Middle frontal gyrus (tissue), 1 donor: ENCODE data around the gene CYP21A2.

Experiments used
- DNase-seq: peaks from one replicate; pipeline ENCODE4 v3.0.0-alpha.2; 2015; ENCODE audit warnings: low spot score; ENCODE audit errors: extremely low spot score

The CYP21A2 gene

DNA sequence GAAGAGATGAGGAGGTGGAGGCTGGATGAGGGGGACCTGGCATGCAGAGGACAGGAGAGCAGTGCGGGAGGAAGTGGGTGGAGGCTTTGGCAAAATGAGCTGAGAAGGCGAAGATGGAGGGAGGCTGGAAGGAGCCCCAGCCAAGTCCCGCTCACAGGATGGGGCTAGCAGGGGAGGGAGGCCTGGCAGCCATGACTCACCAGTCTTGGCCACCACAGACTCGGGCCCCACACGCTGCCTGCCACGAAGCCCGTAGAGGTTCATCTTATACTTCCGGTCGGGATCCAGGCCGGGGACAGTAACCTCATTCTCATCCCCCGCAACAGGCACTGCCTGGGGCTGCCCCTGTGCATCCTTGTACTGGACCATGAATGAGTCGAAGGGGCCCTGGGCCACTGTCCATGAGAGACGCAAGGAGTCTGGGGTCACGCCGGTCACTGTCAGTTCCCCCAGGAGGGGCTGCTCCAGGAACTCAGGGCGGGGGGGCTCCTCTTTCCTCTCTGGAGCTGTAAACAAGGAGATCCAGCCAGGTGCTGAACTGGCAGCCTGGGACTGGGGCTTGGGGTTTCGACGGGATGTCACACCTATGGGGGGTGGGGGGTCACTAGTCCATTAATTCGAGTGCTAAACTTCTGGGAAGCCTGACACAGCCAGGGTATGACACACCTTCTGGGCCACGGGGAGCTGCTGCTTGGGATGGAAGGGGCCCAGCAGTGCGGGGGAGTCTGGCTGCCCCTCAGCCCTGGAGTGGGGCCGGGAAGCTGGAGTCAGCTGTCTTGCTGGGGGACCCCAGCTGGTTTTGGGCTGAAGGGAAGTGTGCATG, 43.2 kb downstream of the CYP21A2 start:
- peak; percentile 7 for DNase-seq

DNA sequence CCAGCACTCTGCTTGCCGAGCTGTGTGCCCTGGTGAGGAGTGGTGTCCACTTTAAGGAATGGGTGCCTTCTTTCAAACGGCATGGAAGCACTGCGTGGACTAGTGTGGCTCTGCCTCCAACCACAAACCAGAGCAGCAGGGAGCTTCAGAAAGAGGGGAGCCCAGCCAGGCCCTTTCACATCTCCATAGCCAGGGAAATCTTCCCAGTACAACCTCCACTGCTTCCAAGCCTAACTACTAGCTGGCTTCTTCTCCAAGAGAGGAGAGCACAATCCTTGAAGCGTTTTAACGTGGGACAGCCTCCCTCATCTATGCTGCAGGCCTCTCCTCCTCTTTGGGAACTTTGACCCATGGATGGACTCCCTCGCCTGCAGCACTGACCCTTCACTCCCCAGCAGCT, 44.3 kb downstream of the CYP21A2 start:
- no peak for DNase-seq

DNA sequence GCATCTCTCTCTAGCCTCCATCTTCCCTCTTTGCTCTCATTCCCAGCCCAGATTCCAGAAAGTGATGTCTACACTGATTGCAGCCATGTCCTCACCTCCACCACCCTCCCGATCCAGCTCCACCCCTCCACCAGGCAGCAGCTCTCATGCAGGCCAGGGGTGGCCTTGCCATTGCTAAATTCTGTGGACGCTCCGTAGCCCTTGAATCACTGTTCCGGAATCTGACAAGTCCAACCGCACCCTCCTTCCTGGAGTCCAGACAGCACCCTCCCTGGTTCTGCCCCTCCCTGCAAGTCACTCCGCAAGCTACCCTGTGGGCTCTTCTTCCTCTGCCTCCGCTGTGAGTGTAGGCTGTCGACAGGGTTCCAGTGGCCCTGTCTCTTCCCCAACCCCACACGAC, 44.7 kb downstream of the CYP21A2 start:
- no peak for DNase-seq

DNA sequence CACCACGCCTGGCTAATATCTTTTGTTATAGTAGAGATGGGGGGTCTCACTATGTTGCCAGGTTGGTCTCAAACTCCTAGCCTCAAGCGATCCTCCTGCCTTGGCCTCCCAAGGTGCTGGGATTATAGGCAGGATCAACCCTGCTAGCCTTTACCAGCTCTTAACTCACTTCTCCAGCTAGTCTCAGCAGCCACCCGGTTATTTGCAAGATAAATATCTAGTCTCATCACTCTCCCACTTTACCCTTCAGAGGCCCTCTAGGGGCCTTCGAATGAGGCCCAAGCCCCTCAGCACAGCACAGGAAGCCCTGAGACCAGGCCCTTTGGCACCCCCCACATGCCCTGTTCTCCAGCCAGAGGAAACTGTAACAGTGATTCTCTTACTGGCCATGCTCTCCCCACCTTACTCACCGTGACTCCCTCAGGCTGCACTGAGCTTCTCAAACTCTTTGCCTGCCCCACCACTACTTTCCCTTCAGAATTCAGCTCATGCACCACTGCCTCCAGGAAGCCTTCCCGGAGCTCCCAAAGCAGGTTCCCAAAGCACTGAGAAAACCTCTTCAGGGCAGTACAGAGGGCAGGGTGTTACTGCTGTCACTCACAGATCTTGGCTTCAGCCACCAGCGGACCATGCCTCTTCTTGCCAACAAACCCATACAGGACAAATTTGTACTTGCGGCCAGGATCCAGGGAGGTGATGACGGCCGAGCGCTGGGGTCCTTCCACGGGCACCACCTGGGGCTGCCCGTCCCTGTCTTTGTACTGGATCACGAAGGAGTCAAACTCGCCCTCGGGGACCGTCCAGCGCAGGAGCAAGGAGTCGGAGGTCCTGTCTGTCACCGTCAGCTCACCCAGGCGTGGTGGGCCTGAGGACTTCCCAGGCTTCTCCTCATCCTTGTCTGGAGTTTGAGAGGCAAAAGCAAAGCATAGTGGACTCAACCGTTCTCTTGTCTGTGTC, 45.9 kb downstream of the CYP21A2 start:
- DNase-seq = no peak

DNA sequence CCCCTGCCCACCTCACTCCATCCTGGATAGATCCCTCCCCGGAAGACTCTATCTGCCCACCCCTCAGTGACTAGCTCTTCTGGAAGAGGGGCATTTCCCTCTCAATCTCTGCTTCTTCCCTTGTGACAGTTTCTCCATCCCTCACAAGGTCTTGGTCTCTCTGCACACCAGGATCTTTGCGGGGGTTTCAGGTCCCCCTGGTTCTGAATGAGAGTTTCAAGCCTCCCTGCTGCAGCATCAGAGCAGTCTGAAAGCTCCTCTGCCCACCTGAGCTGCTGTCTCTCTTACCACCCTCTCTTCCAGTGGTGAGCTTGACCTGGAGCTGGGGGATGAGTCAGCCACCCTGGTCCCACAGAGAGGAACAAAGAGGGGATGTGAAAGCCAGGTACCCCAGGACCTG, 46.6 kb downstream of the CYP21A2 start:
- DNase-seq = no peak

DNA sequence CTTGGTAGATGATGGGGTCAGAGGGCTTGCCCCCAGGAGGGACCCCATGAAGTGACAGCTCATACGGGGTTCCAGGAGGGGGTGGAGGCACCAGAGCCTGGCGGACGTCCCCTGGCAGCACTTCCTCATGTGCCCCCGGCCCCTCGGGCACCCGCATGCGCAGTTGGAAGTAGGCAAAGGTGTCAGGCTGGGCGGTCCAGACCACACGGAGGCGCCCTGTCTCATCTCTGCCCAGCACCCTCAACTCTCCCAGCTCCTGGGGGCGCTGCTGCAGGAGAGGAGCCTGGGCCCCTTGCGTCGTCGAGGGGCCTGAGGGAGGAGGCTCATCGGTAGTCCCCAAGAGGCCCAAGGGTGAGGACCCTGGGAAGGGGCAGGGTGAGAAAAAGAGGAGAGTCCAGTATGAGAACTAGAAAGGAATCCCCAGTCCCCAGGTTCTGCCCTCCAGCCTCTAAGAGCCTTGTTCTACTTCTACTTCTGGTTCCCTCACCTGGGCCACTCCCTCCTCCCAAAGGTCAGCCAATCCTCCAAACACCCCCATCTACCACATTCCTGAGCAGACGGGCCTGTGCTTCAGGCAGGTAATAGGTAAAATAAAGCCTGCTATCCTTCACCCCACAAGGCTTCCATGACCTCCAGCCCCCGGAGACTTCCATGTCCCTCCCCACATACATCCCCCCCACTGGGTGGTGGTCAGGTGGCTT, 47.7 kb downstream of the CYP21A2 start:
- DNase-seq = no peak

DNA sequence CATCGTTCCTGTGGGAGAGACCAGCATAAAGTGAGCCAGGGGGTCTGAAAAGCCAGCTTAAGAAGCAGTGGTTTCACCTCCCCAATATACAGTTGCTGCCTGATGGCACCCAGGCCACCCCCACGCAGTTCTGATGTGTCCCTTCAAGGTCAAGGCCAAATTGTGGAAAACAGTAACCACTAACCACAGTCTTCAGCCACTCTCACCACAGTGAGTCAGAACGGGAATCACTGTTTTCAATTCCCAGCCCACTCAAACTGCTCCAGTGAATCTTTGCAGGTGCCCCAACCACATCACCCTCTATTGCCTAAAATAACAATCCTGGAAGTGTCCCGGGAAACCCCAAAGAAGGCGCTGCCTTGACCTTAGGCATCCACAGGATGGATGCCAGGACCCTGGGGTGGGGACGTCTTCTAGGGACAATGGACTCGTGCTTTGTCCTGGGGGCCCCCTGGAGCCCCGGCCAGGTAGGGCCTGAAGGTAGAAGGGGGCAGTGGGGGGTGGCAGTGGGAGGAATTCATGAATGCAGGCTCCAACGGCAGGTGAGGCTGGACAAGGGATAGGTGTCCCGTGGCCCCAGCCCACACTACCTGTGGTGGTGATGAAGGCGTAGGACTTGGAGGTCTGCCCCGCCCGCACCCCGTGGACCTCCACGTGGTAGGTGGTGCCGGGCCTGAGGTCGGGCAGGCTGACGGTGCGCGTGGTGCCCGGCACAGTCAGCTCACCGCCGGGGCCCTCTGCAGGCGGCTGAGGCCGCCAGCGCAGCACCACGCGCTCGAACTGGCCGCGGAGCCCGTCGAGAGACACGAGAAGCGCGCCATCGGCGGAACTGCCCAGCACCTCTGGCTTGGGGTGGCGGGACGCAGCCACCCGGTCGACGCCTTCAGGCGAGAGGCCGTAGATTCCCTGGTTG, 48.7 kb downstream of the CYP21A2 start:
- DNase-seq = no peak

DNA sequence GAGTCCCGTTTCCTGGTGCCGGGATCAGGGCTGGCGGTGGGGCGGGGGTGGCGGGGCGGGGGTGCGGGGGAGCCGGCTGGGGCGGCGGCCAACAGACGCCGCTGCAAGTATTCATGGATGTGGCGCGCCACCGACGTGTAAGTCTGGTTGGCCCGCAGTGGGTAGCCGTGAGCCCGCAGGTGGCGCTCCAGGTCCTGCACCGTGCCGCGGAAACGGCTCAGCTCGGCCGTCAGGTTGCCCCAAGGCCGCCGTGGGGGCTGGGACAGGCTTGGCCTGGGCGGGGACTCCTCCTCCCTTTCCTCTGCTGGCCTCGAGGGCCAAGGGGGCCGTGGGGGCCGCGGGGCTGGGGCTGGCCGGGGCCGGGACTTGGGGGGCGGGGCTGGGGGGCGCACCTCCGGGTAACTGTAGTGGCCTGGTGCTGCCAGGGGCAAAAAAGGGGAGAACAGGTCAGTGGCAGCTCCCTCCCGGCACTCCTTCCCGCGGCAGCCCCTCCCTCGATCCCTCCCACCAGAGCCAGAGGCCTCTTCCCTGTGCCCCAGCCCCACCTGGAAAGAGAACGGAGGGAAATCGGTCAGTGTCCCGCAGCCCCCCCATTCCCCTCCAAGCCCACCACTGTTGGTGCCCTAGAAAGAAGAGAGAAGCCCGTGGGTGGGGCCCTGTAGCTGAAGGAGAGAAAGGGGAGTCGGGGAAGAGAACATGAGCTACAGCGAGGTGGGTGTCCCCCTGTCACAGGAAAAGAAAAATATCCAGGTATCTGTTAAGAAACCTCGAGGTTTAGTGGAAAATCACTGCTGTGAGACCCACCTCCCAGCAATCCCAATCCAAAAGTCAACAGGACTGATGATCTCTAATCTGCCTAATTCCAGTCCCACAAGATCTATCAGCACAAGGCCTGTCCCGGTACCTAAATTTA, 49.6 kb downstream of the CYP21A2 start:
- no peak for DNase-seq

DNA sequence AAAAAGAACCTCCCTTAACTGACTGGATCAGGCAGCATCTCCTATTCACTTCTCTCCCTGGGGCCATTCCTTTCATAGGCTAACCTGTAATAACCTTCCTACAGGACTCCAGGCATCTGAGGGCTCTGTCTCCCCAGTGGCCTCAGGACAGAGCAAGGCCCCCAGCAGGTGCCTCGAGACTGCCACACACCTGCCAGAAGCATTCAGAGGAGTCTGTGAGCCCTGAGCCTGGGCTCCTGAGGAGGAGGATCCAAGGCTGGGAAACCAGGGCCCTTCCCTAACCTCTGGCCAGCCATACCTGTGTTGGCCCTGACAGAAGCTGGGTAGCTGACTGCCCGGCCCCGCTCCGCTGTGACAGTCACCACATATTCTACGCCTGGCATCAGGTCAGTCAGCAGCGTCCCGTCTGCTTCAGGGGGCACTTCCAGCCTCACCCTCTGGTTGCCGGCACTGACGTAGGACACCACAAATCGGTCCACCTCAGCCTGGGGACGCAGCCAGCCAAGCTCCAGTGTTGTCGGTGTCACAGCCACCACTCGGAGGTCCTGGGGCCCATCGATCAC, 50.4 kb downstream of the CYP21A2 start:
- no peak for DNase-seq

DNA sequence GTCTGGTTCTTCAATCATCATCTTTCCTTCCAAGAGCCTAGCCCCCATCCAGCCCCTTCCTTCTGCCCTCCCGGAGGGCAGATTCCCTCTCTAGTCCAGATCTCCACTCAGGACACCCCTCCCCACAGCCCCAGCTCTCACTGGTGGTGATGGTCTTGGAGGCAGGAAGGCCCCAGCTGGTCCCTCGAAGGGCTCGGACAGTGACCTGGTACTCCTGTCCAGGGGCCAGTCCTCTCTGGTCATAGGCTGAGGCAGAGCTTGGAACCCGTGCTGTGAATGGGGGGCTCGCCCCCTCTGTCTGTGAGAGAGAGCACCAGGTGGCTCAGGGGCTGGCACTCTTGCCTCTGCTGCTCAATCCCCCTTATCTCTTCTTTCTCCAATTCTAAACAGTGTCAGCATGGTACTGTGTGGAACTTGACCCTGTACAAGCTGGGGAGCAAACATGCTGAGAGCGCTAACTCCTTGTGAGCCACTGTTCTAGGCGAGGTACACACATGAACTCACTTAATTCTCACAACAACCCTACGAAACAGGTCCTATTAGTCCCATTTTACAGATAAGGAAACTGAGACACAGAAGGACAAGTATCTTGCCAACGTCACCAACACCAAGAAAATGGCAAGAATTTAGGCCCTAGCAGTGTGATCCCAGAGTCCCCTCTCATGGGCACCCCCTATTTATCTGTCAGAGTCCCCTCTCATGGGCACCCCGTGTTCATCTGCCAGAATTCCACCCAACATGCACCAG, 51.0 kb downstream of the CYP21A2 start:
- no peak for DNase-seq
